Measurements from ENCODE around the gene TMEM161B. TPM values are rescaled to one million over a fixed set of nuclear protein-coding genes. Genes with fewer than 3 reads are reported as not detected.

Gene TMEM161B
- total RNA-seq, 1 donor from 2014 or later, result 10.6 TPM

- Mint-ChIP-seq H3K36me3 (ENCODE audit: low read depth, unreplicated experiment) (peaks cover 16% of the 10 kb centered on the region), H3K27ac (ENCODE audit: unreplicated experiment) (no peak overlapping the region), H3K9me3 (ENCODE audit: unreplicated experiment) (no peaks in the 10 kb centered on the region), H3K4me1 (ENCODE audit: unreplicated experiment) (no peaks in the 10 kb centered on the region), H3K4me3 (ENCODE audit: unreplicated experiment) (no peak overlapping the region), H3K27me3 (ENCODE audit: unreplicated experiment) (no peaks in the 10 kb centered on the region)
- no peak for DNase-seq (ENCODE audit: low spot score)
- no peak for TF ChIP-seq CTCF (IDR thresholded peaks at IDR 0.05; ENCODE audit: unreplicated experiment)
These were observed 6.5 kb downstream of the TMEM161B start for GRCh38 chr5:88262116-88262515.

- TF ChIP-seq CTCF (IDR thresholded peaks at IDR 0.05; ENCODE audit: unreplicated experiment), result no peak
- Mint-ChIP-seq H3K4me1 (ENCODE audit: unreplicated experiment) (no peaks in the 10 kb centered on the region), H3K27me3 (ENCODE audit: unreplicated experiment) (no peaks in the 10 kb centered on the region), H3K36me3 (ENCODE audit: low read depth, unreplicated experiment) (no peaks in the 10 kb centered on the region), H3K4me3 (ENCODE audit: unreplicated experiment) (no peak overlapping the region), H3K27ac (ENCODE audit: unreplicated experiment) (no peak overlapping the region), H3K9me3 (ENCODE audit: unreplicated experiment) (no peaks in the 10 kb centered on the region)
- DNase-seq (ENCODE audit: low spot score), result no peak
These were observed 10.0 kb downstream of the TMEM161B start for GRCh38 chr5:88258636-88259035.

GRCh38 chr5:88256872-88257271, 11.8 kb downstream of the TMEM161B start:
- H3K27ac Mint-ChIP-seq (ENCODE audit: unreplicated experiment), result no peak overlapping the region
- TF ChIP-seq CTCF (IDR thresholded peaks at IDR 0.05; ENCODE audit: unreplicated experiment), result no peak
- no peaks in the 10 kb centered on the region for H3K4me1 Mint-ChIP-seq (ENCODE audit: unreplicated experiment)
- no peak for DNase-seq (ENCODE audit: low spot score)
- no peaks in the 10 kb centered on the region for H3K9me3 Mint-ChIP-seq (ENCODE audit: unreplicated experiment)
- no peaks in the 10 kb centered on the region for H3K27me3 Mint-ChIP-seq (ENCODE audit: unreplicated experiment)
- H3K4me3 Mint-ChIP-seq (ENCODE audit: unreplicated experiment), result no peak overlapping the region
- no peaks in the 10 kb centered on the region for H3K36me3 Mint-ChIP-seq (ENCODE audit: low read depth, unreplicated experiment)

GRCh38 chr5:88256037-88256436, 12.6 kb downstream of the TMEM161B start:
- no peaks in the 10 kb centered on the region for H3K27me3 Mint-ChIP-seq (ENCODE audit: unreplicated experiment)
- TF ChIP-seq CTCF (IDR thresholded peaks at IDR 0.05; ENCODE audit: unreplicated experiment), result no peak
- no peaks in the 10 kb centered on the region for H3K9me3 Mint-ChIP-seq (ENCODE audit: unreplicated experiment)
- H3K36me3 Mint-ChIP-seq (ENCODE audit: low read depth, unreplicated experiment), result no peaks in the 10 kb centered on the region
- no peak overlapping the region for H3K4me3 Mint-ChIP-seq (ENCODE audit: unreplicated experiment)
- no peak overlapping the region for H3K27ac Mint-ChIP-seq (ENCODE audit: unreplicated experiment)
- no peak for DNase-seq (ENCODE audit: low spot score)
- H3K4me1 Mint-ChIP-seq (ENCODE audit: unreplicated experiment), result no peaks in the 10 kb centered on the region

- no peak for DNase-seq (ENCODE audit: low spot score)
- Mint-ChIP-seq H3K4me3 (ENCODE audit: unreplicated experiment) (no peak overlapping the region), H3K27ac (ENCODE audit: unreplicated experiment) (no peak overlapping the region), H3K27me3 (ENCODE audit: unreplicated experiment) (no peaks in the 10 kb centered on the region), H3K9me3 (ENCODE audit: unreplicated experiment) (no peaks in the 10 kb centered on the region), H3K36me3 (ENCODE audit: low read depth, unreplicated experiment) (no peaks in the 10 kb centered on the region), H3K4me1 (ENCODE audit: unreplicated experiment) (no peaks in the 10 kb centered on the region)
- no peak for TF ChIP-seq CTCF (IDR thresholded peaks at IDR 0.05; ENCODE audit: unreplicated experiment)
These were observed 14.3 kb downstream of the TMEM161B start for GRCh38 chr5:88254320-88254719.
